K562 (cell line): Measurements from ENCODE around the gene SOCS3. TPM values are rescaled to one million over a fixed set of nuclear protein-coding genes. Genes with fewer than 3 reads are reported as not detected.

ENCODE experiments used
- BCLAF1 ChIP-seq, 2 experiments: fragments of 450-650 bp in 1 of 2; IDR thresholded peaks; 2 replicates each; pipeline ENCODE4 v1.6.1; 2011 to 2017; ENCODE audit warnings: low read depth in 2 of 2, antibody characterized with exemption in 1 of 2, borderline replicate concordance in 1 of 2, low read length in 1 of 2, mild to moderate bottlenecking in 1 of 2, mixed read lengths in 1 of 2; ENCODE audit not compliant: control insufficient read depth in 1 of 2
- DDX20 ChIP-seq: fragments of 450-650 bp; IDR thresholded peaks from 2 replicates; pipeline ENCODE4 v1.6.1; 2016; ENCODE audit warnings: missing genetic modification characterization, low read depth, mild to moderate bottlenecking, missing compliant biosample characterization, moderate library complexity
- FOXA3 ChIP-seq, 2 experiments: fragments of 450-650 bp in 1 of 2; sonication (generic) in 1 of 2; formaldehyde crosslinking; IDR thresholded peaks in 1 of 2; conservative IDR thresholded peaks in 1 of 2; 2 replicates each; pipeline versions ENCODE4 v1.4.0 to v1.8.0; 2020 to 2022; ENCODE audit warnings: mild to moderate bottlenecking in 2 of 2, missing genetic modification reagents in 1 of 2
- TEAD1 ChIP-seq, 2 experiments: fragments of 450-650 bp in 1 of 2; sonication (generic) in 1 of 2; formaldehyde crosslinking; IDR thresholded peaks; 2 replicates each; pipeline versions ENCODE4 v1.4.0 to v1.8.0; 2020 to 2022; ENCODE audit warnings: mild to moderate bottlenecking in 2 of 2, missing genetic modification reagents in 1 of 2
- ZBTB2 ChIP-seq: fragments of 450-650 bp; IDR thresholded peaks from 2 replicates; pipeline ENCODE4 v1.6.1; 2016; ENCODE audit warnings: antibody characterized with exemption
- ZNF140 ChIP-seq: fragments of 250-450 bp; sonication (Bioruptor Pico); IDR thresholded peaks from 2 replicates; pipeline ENCODE4 v1.8.0; 2021; ENCODE audit warnings: moderate library complexity, mild to moderate bottlenecking, inconsistent platforms
- ZNF408 ChIP-seq: fragments of 250-450 bp; sonication (Bioruptor Pico); IDR thresholded peaks from 2 replicates; pipeline ENCODE4 v1.4.0; 2020; ENCODE audit warnings: low read depth, mild to moderate bottlenecking, moderate library complexity
- ZNF449 ChIP-seq: fragments of 250-450 bp; sonication (Bioruptor Pico); IDR thresholded peaks from 2 replicates; pipeline ENCODE4 v1.8.0; 2022; ENCODE audit warnings: moderate library complexity, mild to moderate bottlenecking, inconsistent platforms
- ZNF75A ChIP-seq: fragments of 450-650 bp; formaldehyde crosslinking; IDR thresholded peaks from 2 replicates; pipeline ENCODE4 v1.4.0; 2020; ENCODE audit warnings: mild to moderate bottlenecking
- polyA plus RNA-seq, 8 experiments: library from polyadenylated mRNA; depleted of rRNA in 4 of 8; stranded (reverse) in 5 of 8; unstranded in 3 of 8; fragments of >200 nt; fragmentation: Nextera tagmentation in 2 of 8; fragmentation: Illumina TruSeq in 1 of 8; extraction: Ambion mirVana in 2 of 8; extraction: Trizol in 1 of 8; gene quantifications; 2 replicates each; pipeline versions ENCODE4 v1.2.1 to v1.2.3, GENCODE V29; 2011 to 2014; ENCODE audit warnings: inconsistent platforms in 1 of 8, missing spikeins in 1 of 8
- total RNA-seq, 7 experiments: library from RNA; depleted of rRNA in 6 of 7; stranded (reverse); fragments of >200 nt in 6 of 7; fragmentation: Illumina TruSeq in 2 of 7; extraction: Trizol in 2 of 7; gene quantifications; 2 replicates each; pipeline versions ENCODE4 v1.2.1 to v1.2.3, GENCODE V29; 2011 to 2021; ENCODE audit warnings: low replicate concordance in 1 of 7
- TF ChIP-seq, protein P1 (sequence below), 2 experiments: fragments of 450-650 bp in 1 of 2; sonication (generic) in 1 of 2; formaldehyde crosslinking; conservative IDR thresholded peaks; 2 replicates each; pipeline versions ENCODE4 v1.4.0 to v1.8.1; 2020 to 2022; ENCODE audit warnings: mild to moderate bottlenecking in 1 of 2, missing genetic modification reagents in 1 of 2
- TF ChIP-seq, protein P2 (sequence below): fragments of 250-450 bp; sonication (Bioruptor Pico); IDR thresholded peaks from 2 replicates; pipeline ENCODE4 v1.8.0; 2021; ENCODE audit warnings: mild to moderate bottlenecking, moderate library complexity
- TF ChIP-seq, protein P3 (sequence below), 2 experiments: fragments of 200-800 bp in 1 of 2; sonication (Bioruptor generic) in 1 of 2; sonication (generic) in 1 of 2; formaldehyde crosslinking in 1 of 2; IDR thresholded peaks in 1 of 2; conservative IDR thresholded peaks in 1 of 2; 2 replicates each; pipeline versions ENCODE4 v1.5.0 to v1.6.1; 2016 to 2020; ENCODE audit warnings: missing compliant biosample characterization in 1 of 2, missing genetic modification characterization in 1 of 2, missing genetic modification reagents in 1 of 2
- TF ChIP-seq, protein P4 (sequence below): sonication (generic); formaldehyde crosslinking; IDR thresholded peaks from 2 replicates; pipeline ENCODE4 v1.8.0; 2022; ENCODE audit warnings: mild to moderate bottlenecking, missing genetic modification reagents

The SOCS3 gene
- total and polyA plus RNA-seq, 9 of the 15 experiments (the other 6 are each of a cell fraction or from before 2014, with no cell fraction given): 0.56 to 38.9 (median 13.7) TPM

GRCh38 chr17:78313735-78314648 is 45.9 kb downstream of the SOCS3 start (continued):
- TF ChIP-seq, protein P1, sequence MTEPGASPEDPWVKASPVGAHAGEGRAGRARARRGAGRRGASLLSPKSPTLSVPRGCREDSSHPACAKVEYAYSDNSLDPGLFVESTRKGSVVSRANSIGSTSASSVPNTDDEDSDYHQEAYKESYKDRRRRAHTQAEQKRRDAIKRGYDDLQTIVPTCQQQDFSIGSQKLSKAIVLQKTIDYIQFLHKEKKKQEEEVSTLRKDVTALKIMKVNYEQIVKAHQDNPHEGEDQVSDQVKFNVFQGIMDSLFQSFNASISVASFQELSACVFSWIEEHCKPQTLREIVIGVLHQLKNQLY (CRISPR knock-in tag; conservative IDR thresholded peaks at IDR 0.05): no peak
- TF ChIP-seq ZNF75A (no peak), FOXA3 (CRISPR knock-in tag; conservative IDR thresholded peaks at IDR 0.05 in 1 of 2, IDR thresholded peaks at IDR 0.05 in 1 of 2) (no peak), BCLAF1 (IDR thresholded peaks at IDR 0.05; ENCODE audit: borderline replicate concordance in 1 of 2, control insufficient read depth in 1 of 2, low read depth in 2 of 2, low read length in 1 of 2) (no peak), ZBTB2 (no peak), DDX20 (no peak), ZNF140 (CRISPR knock-in tag) (no peak), TEAD1 (CRISPR knock-in tag; IDR thresholded peaks at IDR 0.05) (peak in 1 of 2 experiments; percentile 66; a peak in 1 of 4 replicates), ZNF408 (CRISPR knock-in tag) (no peak), ZNF449 (CRISPR knock-in tag) (no peak)
- TF ChIP-seq, protein P2, sequence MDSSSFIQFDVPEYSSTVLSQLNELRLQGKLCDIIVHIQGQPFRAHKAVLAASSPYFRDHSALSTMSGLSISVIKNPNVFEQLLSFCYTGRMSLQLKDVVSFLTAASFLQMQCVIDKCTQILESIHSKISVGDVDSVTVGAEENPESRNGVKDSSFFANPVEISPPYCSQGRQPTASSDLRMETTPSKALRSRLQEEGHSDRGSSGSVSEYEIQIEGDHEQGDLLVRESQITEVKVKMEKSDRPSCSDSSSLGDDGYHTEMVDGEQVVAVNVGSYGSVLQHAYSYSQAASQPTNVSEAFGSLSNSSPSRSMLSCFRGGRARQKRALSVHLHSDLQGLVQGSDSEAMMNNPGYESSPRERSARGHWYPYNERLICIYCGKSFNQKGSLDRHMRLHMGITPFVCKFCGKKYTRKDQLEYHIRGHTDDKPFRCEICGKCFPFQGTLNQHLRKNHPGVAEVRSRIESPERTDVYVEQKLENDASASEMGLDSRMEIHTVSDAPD (CRISPR knock-in tag): no peak
- TF ChIP-seq, protein P3, sequence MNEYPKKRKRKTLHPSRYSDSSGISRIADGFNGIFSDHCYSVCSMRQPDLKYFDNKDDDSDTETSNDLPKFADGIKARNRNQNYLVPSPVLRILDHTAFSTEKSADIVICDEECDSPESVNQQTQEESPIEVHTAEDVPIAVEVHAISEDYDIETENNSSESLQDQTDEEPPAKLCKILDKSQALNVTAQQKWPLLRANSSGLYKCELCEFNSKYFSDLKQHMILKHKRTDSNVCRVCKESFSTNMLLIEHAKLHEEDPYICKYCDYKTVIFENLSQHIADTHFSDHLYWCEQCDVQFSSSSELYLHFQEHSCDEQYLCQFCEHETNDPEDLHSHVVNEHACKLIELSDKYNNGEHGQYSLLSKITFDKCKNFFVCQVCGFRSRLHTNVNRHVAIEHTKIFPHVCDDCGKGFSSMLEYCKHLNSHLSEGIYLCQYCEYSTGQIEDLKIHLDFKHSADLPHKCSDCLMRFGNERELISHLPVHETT (CRISPR knock-in tag; conservative IDR thresholded peaks at IDR 0.05 in 1 of 2, IDR thresholded peaks at IDR 0.05 in 1 of 2): peak in 1 of 2 experiments; percentile 71; a peak in 2 of 4 replicates
- TF ChIP-seq, protein P4, sequence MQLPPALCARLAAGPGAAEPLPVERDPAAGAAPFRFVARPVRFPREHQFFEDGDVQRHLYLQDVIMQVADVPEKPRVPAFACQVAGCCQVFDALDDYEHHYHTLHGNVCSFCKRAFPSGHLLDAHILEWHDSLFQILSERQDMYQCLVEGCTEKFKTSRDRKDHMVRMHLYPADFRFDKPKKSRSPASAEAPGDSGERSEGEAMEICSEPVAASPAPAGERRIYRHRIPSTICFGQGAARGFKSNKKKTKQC: no peak
